WI38 (cell line): ENCODE measurements around the gene MEX3A.
"Not testable (repeated sequence)": the region's sequence is repeated elsewhere in the genome, so short reads cannot be mapped to it uniquely, and the experiment has no call there.

Experiments used
- H3K4me3 ChIP-seq: 2 replicates; pipeline ENCODE4 v1.5.1; 2011; ENCODE audit warnings: low read depth, mild to moderate bottlenecking, control low read depth, low read length
- TF ChIP-seq, protein P1 (sequence below): IDR thresholded peaks from 2 replicates; pipeline ENCODE4 v1.5.1; 2012; ENCODE audit warnings: low read depth, mild to moderate bottlenecking, control low read depth, low read length

MEX3A gene

DNA sequence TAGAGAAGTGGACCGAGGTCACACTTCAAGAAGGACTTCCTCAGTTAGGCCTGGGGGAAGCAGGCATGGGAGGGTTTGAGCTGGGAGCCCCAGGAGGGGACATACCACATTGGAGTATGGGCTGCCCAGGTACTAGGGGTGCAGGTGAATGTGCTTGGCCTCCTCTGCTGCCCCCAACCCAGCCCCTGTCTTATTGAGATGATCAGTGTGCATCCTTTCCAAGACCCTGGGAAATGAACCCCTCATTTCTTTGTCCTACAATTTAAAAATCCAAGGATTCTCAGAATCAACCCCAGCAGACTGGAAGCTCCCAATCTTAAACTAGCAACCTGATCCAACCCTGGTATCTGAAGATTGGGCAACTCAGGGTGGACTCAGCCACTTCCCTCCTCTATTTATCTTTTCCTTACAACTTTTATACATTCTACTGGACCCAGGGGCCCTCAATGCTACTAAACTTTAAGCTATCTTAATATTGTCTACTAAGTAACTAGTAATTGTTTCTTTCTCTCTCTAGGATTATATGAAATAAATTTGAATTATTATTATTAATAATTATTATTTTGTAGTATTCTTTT lies 9.1 kb downstream of the MEX3A start:
- no peak overlapping the region for H3K4me3 ChIP-seq
- TF ChIP-seq, protein P1, sequence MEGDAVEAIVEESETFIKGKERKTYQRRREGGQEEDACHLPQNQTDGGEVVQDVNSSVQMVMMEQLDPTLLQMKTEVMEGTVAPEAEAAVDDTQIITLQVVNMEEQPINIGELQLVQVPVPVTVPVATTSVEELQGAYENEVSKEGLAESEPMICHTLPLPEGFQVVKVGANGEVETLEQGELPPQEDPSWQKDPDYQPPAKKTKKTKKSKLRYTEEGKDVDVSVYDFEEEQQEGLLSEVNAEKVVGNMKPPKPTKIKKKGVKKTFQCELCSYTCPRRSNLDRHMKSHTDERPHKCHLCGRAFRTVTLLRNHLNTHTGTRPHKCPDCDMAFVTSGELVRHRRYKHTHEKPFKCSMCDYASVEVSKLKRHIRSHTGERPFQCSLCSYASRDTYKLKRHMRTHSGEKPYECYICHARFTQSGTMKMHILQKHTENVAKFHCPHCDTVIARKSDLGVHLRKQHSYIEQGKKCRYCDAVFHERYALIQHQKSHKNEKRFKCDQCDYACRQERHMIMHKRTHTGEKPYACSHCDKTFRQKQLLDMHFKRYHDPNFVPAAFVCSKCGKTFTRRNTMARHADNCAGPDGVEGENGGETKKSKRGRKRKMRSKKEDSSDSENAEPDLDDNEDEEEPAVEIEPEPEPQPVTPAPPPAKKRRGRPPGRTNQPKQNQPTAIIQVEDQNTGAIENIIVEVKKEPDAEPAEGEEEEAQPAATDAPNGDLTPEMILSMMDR: no peak

- TF ChIP-seq, protein P1: no peak
- no peak overlapping the region for H3K4me3 ChIP-seq
These were observed 10.0 kb downstream of the MEX3A start for GRCh38 chr1:156072251-156072650.

- not testable (repeated sequence) for H3K4me3 ChIP-seq
These were observed 10.9 kb downstream of the MEX3A start for GRCh38 chr1:156071332-156071816.

DNA sequence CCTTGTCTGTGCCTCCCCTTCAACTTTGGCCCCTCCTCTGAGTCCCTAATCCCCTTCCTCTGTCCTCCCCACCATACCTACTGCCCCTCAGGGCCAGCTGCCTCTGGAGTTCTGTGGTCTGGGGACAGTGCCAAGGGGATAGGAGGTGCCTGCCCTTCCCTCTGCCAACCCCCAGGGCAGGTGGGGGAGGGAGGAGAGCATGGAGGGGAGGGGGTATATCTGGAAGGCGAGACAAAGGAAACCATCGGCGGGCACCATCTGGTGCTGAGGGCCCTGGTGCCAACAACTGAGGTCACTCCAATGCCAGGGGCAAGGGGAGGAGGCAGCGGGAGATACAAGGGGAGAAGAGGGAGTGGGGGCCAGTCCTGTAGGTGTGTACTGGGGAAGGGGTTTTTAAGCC lies 11.7 kb downstream of the MEX3A start:
- H3K4me3 ChIP-seq: no peak overlapping the region
- TF ChIP-seq, protein P1: no peak

DNA sequence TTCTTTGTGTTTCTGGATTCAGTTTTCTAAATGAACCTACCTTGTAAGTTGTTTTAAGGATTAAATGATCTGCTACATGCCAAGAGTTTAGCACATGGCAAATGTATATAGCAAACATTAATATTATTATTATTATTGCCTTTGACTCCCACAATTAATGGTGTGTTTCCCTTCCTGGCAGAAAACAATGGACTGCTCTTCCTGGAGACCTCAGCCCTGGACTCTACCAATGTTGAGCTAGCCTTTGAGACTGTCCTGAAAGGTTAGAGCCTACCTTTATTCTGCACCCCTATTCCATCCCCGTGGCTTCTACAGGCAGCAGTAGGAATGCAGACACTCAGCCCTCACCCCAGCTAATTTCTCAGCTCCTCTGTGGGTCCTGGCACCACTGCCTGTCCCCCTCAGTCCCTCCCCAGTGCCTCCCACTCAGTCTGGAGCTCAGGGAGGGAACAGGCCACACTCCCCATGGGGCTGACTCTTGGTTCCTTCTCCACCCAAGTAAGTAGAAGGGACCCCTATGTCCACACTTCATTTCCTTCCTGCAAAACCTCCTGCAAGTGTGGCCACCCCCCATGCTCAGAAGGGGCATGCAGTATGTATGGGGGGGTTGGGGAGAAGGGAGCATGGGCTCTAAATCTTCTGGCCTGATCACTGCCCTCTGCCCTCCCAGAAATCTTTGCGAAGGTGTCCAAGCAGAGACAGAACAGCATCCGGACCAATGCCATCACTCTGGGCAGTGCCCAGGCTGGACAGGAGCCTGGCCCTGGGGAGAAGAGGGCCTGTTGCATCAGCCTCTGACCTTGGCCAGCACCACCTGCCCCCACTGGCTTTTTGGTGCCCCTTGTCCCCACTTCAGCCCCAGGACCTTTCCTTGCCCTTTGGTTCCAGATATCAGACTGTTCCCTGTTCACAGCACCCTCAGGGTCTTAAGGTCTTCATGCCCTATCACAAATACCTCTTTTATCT lies 12.5 kb downstream of the MEX3A start:
- TF ChIP-seq, protein P1: no peak
- no peak overlapping the region for H3K4me3 ChIP-seq

DNA sequence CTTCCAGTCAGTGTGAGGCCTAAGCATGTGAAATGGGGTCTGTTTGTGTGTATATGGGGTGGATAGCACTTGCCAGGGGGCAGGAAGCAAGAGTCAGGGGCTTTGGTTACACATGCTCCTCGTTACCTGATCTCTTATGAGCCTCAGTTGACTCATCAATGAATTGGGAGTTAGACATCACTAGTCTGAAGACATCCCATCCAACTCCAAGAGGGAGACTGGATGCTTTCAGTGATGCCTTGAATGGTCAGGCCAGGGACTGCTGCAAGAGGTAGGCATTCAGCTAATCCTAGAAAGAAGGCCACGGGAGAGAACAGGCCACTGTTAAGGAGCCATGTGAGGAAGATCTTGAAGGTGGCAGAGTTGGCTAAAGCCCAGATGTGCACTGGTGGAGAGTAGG lies 15.0 kb downstream of the MEX3A start:
- TF ChIP-seq, protein P1: no peak
- no peak overlapping the region for H3K4me3 ChIP-seq

GRCh38 chr1:156065871-156066270 lies 16.4 kb downstream of the MEX3A start:
- no peak overlapping the region for H3K4me3 ChIP-seq
- TF ChIP-seq, protein P1: no peak
